Epithelial cell of prostate (primary cell): Measurements from ENCODE around the gene TSHZ2.

Experiments used
- DNase-seq: peaks from one replicate; pipeline ENCODE4 v3.0.0-alpha.2; 2011; ENCODE audit warnings: low read depth, low spot score
- H3K27ac ChIP-seq: fragments of 450-650 bp; 2 replicates; pipeline ENCODE4 v1.5.1; 2017; ENCODE audit warnings: mild to moderate bottlenecking

Gene TSHZ2

DNA sequence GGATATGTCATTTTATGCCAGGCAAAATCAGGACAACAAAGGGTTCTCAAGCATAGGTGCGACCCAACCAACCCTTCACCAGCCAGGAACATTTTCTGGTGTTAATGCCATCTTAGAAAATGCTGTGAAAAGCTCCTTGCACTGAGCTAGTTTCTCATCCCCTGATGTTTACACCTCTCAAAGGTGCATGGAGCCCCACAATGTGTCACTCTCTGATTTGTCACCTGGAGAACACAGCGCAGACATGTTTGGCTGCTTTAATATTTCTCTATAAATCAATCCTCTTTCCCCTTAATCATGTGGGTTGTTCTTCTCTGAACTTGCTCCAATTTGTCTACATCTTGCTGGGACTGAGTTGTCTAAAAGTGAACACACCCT lies 244.3 kb downstream of the TSHZ2 start:
- no peak overlapping the region for H3K27ac ChIP-seq
- DNase-seq = no peak

GRCh38 chr20:53216856-53217576 lies 244.9 kb downstream of the TSHZ2 start:
- H3K27ac ChIP-seq = no peak overlapping the region
- no peak for DNase-seq

DNA sequence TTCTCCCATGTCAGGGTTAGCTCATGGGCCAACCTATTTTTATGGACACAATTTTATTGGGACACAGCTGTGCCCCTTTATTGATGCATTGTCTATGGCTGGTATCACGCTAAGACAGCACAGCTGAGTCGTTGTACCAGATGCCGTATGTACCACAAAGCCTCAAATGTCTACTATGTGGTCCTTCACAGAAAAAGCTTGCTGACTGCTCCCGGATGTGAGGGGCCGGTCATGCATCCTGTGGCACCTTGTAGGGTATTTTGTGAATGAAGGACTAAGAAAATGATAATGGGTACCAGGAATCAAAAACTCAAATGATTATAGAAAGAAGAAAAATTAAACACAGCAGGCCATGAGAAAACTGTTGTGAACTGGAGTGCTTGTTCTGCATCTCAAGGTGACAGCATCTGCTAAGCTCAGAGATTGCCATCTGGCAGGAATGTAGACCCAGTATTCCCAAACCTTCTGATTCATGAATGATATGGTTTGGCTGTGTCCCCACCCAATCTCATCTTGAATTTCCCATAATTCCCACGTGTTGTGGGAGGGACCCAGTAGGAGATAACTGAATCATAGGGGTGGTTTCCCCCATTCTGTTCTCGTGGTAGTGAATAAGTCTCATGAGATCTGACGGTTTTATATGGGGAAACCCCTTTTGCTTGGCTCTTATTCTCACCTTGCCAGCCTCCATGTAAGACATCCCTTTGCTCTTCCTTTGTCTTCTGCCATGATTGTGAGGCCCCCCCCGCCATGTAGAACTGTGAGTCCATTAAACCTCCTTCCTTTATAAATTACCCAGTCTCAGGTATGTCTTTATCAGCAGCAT lies 248.5 kb downstream of the TSHZ2 start:
- no peak for DNase-seq
- no peak overlapping the region for H3K27ac ChIP-seq

GRCh38 chr20:53221731-53222130 lies 249.6 kb downstream of the TSHZ2 start:
- H3K27ac ChIP-seq = no peak overlapping the region

DNA sequence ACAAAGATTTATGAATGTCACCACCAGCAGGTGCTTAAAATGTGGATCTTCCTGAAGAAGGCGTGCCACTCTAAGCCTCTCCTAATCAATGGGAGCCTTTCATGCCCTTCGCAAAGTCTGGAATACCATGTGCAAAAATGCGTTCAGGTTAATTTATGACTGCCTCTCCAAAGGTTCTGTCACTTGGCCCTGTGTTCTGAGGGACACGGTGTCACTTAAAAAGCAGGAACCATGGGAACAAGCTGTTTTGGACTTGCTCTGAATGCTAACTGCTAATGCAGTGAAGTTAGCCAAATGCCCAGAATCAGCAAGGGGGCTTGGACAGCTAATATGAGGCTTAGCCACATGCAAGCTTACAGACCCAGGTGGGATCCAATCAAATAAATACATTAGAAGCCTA lies 250.3 kb downstream of the TSHZ2 start:
- no peak overlapping the region for H3K27ac ChIP-seq
- DNase-seq = no peak

More at GRCh38 chr20:53221731-53222130, 249.6 kb downstream of the TSHZ2 start:
- DNase-seq = no peak

- H3K27ac ChIP-seq = no peak overlapping the region
Measured at GRCh38 chr20:53222932-53223331, 250.8 kb downstream of the TSHZ2 start.

GRCh38 chr20:53223626-53224172 lies 251.5 kb downstream of the TSHZ2 start:
- no peak for DNase-seq
- no peak overlapping the region for H3K27ac ChIP-seq

More at GRCh38 chr20:53222932-53223331, 250.8 kb downstream of the TSHZ2 start:
- no peak for DNase-seq

GRCh38 chr20:53224851-53225250 lies 252.7 kb downstream of the TSHZ2 start:
- H3K27ac ChIP-seq = no peak overlapping the region

DNA sequence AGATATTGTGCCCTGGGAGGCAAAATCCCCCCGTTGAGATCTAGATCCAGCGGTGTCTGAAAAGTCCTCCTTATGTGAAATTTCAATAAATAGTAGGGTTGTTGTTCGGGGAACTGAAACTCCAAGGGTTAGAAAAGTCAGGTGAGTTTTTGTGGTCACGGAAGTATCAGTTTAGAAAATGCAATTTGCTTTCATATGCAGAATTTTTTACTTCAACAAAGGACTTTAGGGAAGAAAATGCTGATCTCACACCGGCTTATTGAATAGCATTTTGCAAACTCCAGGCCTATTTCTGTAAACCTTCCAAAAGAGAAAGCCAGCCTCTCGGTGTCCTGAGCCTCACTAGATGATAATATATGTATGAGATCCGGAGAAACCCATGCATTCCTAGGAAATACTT lies 254.7 kb downstream of the TSHZ2 start:
- H3K27ac ChIP-seq = no peak overlapping the region
- DNase-seq = no peak

More at GRCh38 chr20:53224851-53225250, 252.7 kb downstream of the TSHZ2 start:
- DNase-seq = no peak

- no peak for DNase-seq
- H3K27ac ChIP-seq = no peak overlapping the region
Measured at GRCh38 chr20:53227523-53227922, 255.4 kb downstream of the TSHZ2 start.

DNA sequence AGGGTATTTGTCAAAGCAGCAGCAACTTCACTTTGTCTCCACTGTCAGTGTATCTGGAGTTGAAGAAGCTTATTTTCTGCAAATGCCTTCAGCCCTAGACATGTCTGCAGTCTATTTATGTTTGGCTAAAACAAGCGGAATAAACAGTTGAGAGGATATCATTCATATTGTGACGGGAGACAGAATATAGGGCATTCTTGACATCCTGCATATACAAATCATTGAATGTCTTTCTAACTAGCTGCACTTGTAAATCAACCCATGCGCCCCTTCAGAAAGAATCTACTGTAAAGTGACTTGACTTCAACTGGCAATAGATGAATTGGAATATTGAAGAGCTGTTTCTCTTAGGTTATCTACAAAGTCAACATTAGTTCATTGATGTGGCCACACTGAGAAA lies 258.9 kb downstream of the TSHZ2 start:
- DNase-seq = no peak
- H3K27ac ChIP-seq = no peak overlapping the region

DNA sequence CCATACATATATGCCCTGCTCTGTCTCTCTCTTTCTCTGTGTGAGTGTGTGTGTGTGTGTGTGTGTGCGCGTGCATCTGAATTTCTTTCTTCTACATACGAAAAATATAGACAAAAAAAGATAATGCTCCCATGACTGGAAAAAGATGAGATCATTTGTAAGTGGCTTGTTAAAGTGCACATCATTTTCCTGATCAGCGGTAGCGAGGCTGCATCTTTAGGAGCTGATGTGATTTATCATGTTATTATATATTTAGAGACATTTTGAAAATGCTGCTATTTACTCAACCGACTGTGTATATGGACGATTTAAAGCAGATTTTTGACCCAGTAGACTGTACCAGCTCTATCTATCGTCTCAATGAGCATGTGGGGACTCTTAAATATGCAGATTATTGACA lies 265.3 kb downstream of the TSHZ2 start:
- H3K27ac ChIP-seq = no peak overlapping the region
- DNase-seq = no peak

DNA sequence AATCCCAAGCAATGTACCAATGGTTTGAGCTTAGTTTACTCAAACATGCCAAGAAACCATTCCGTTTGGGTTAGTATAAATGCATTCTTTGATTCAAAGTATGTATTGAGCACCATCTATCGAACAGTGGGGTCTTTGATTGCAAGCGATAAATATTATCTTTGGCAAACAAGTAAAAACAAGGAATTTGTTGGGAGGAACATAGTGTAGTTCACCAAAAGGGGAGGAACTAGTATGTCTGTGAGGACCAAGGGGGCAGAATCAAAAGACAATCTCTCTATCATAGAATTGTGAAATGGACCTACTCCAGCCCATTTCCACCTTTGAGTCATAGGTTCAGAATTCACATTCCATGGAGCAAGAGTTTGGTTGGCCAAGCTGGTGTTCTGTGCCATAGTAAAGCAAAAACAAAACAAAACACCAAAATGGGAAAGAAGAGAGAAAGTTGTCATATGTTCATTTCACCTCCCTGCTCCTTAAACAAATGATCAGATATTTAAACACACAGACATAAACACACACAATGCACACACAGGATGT lies 266.0 kb downstream of the TSHZ2 start:
- H3K27ac ChIP-seq = no peak overlapping the region
- DNase-seq = no peak

- no peak overlapping the region for H3K27ac ChIP-seq
- no peak for DNase-seq
Measured at GRCh38 chr20:53243152-53243551, 271.0 kb downstream of the TSHZ2 start.

GRCh38 chr20:53244711-53245110 lies 272.6 kb downstream of the TSHZ2 start:
- no peak overlapping the region for H3K27ac ChIP-seq
- no peak for DNase-seq

GRCh38 chr20:53245574-53245973 lies 273.4 kb downstream of the TSHZ2 start:
- no peak overlapping the region for H3K27ac ChIP-seq
- no peak for DNase-seq

GRCh38 chr20:53247468-53248103 lies 275.4 kb downstream of the TSHZ2 start:
- no peak overlapping the region for H3K27ac ChIP-seq
- DNase-seq = no peak

GRCh38 chr20:53250456-53250855 lies 278.3 kb downstream of the TSHZ2 start:
- no peak for DNase-seq

GRCh38 chr20:53252002-53252401 lies 279.8 kb downstream of the TSHZ2 start:
- no peak overlapping the region for H3K27ac ChIP-seq
- no peak for DNase-seq

More at GRCh38 chr20:53250456-53250855, 278.3 kb downstream of the TSHZ2 start:
- no peak overlapping the region for H3K27ac ChIP-seq

DNA sequence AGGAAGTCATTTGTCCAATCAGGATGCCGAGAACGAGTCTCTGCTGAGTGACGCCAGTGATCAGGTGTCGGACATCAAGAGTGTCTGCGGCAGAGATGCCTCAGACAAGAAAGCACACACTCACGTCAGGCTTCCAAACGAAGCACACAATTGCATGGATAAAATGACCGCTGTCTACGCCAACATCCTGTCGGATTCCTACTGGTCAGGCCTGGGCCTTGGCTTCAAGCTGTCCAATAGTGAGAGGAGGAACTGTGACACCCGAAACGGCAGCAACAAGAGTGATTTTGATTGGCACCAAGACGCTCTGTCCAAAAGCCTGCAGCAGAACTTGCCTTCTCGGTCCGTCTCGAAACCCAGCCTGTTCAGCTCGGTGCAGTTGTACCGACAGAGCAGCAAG lies 281.5 kb downstream of the TSHZ2 start:
- no peak for DNase-seq
- H3K27ac ChIP-seq = no peak overlapping the region
